H1 (cell line): ENCODE results near the gene SLAMF1. TPM values are rescaled to one million over a fixed set of nuclear protein-coding genes. Genes with fewer than 3 reads are reported as not detected.

Experiments
- BCL11A ChIP-seq, 2 experiments: IDR thresholded peaks; one replicate each; pipeline ENCODE4 v1.6.1; 2011; ENCODE audit warnings: low read depth in 2 of 2, low read length in 2 of 2, mild to moderate bottlenecking in 2 of 2
- BRCA1 ChIP-seq: IDR thresholded peaks from 2 replicates; pipeline ENCODE4 v1.6.1; 2012; ENCODE audit warnings: low read depth, low read length, improper control_type of control experiment
- EZH2 ChIP-seq: fragments of 200-600 bp; sonication (generic); IDR thresholded peaks from 2 replicates; pipeline ENCODE4 v1.7.1; 2012; ENCODE audit warnings: low read depth, mild to moderate bottlenecking, moderate library complexity, low read length, inconsistent platforms; ENCODE audit not compliant: severe bottlenecking
- HDAC6 ChIP-seq: IDR thresholded peaks from one replicate; pipeline ENCODE4 v1.7.1; 2012; ENCODE audit warnings: low read depth, mild to moderate bottlenecking, inconsistent platforms, low read length, moderate library complexity
- SP1 ChIP-seq: IDR thresholded peaks from 2 replicates; pipeline ENCODE4 v1.6.1; 2011; ENCODE audit warnings: low read depth, low read length
- ZNF274 ChIP-seq: IDR thresholded peaks from 2 replicates; pipeline ENCODE4 v1.7.0; 2012; ENCODE audit warnings: low read length, borderline replicate concordance; ENCODE audit errors: extremely low read depth
- polyA plus RNA-seq, 7 experiments: library from polyadenylated mRNA; depleted of rRNA in 3 of 7; stranded (reverse) in 5 of 7; unstranded in 2 of 7; fragments of >200 nt in 5 of 7; fragments of 200-250 nt in 2 of 7; gene quantifications; 1 replicate in 5 of 7; 2 replicates in 1 of 7; 4 replicates in 1 of 7; pipeline versions ENCODE4 v1.2.1 to v1.2.3, GENCODE V29; 2011 to 2013; ENCODE audit warnings: missing spikeins in 2 of 7, mixed read lengths in 2 of 7
- total RNA-seq: library from RNA; stranded (reverse); fragmentation: NEBNext Ultra II Directional; extraction: Animal tissue kit (Norgen Biotek cat#: 25700); gene quantifications from 2 replicates; pipeline ENCODE4 v1.2.1, GENCODE V29; 2021
- TF ChIP-seq, protein P1 (sequence below): fragments of 300-600 bp; sonication (generic); IDR thresholded peaks from 2 replicates; pipeline ENCODE4 v1.7.1; 2012; ENCODE audit warnings: low read length, moderate library complexity, mild to moderate bottlenecking, inconsistent platforms; ENCODE audit not compliant: insufficient replicate concordance

The SLAMF1 gene
- total and polyA plus RNA-seq, 2 of the 8 experiments (the other 6 are each of a cell fraction or from before 2014, with no cell fraction given), result not detected

DNA sequence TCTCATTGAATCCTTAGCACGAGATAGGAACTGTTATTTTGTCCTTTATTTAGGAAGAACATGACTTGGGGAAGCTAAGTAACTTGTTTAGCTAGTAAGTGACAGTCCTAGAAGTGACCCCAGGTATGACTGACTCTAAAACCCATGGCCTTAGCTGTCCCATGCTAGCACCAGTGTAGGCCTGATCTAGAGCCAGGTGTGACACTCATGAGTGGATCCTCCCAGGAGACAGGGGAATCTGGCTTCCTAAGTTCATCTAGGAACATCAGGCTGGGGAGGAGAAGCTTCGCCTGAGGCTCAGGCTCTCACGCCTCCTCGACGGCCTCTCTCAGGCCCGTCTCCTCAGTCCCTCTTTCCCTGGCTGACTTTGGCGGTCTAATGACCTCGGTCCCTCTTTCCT is 33.6 kb upstream of the SLAMF1 start (continued):
- TF ChIP-seq ZNF274, result no peak
- TF ChIP-seq, protein P1, sequence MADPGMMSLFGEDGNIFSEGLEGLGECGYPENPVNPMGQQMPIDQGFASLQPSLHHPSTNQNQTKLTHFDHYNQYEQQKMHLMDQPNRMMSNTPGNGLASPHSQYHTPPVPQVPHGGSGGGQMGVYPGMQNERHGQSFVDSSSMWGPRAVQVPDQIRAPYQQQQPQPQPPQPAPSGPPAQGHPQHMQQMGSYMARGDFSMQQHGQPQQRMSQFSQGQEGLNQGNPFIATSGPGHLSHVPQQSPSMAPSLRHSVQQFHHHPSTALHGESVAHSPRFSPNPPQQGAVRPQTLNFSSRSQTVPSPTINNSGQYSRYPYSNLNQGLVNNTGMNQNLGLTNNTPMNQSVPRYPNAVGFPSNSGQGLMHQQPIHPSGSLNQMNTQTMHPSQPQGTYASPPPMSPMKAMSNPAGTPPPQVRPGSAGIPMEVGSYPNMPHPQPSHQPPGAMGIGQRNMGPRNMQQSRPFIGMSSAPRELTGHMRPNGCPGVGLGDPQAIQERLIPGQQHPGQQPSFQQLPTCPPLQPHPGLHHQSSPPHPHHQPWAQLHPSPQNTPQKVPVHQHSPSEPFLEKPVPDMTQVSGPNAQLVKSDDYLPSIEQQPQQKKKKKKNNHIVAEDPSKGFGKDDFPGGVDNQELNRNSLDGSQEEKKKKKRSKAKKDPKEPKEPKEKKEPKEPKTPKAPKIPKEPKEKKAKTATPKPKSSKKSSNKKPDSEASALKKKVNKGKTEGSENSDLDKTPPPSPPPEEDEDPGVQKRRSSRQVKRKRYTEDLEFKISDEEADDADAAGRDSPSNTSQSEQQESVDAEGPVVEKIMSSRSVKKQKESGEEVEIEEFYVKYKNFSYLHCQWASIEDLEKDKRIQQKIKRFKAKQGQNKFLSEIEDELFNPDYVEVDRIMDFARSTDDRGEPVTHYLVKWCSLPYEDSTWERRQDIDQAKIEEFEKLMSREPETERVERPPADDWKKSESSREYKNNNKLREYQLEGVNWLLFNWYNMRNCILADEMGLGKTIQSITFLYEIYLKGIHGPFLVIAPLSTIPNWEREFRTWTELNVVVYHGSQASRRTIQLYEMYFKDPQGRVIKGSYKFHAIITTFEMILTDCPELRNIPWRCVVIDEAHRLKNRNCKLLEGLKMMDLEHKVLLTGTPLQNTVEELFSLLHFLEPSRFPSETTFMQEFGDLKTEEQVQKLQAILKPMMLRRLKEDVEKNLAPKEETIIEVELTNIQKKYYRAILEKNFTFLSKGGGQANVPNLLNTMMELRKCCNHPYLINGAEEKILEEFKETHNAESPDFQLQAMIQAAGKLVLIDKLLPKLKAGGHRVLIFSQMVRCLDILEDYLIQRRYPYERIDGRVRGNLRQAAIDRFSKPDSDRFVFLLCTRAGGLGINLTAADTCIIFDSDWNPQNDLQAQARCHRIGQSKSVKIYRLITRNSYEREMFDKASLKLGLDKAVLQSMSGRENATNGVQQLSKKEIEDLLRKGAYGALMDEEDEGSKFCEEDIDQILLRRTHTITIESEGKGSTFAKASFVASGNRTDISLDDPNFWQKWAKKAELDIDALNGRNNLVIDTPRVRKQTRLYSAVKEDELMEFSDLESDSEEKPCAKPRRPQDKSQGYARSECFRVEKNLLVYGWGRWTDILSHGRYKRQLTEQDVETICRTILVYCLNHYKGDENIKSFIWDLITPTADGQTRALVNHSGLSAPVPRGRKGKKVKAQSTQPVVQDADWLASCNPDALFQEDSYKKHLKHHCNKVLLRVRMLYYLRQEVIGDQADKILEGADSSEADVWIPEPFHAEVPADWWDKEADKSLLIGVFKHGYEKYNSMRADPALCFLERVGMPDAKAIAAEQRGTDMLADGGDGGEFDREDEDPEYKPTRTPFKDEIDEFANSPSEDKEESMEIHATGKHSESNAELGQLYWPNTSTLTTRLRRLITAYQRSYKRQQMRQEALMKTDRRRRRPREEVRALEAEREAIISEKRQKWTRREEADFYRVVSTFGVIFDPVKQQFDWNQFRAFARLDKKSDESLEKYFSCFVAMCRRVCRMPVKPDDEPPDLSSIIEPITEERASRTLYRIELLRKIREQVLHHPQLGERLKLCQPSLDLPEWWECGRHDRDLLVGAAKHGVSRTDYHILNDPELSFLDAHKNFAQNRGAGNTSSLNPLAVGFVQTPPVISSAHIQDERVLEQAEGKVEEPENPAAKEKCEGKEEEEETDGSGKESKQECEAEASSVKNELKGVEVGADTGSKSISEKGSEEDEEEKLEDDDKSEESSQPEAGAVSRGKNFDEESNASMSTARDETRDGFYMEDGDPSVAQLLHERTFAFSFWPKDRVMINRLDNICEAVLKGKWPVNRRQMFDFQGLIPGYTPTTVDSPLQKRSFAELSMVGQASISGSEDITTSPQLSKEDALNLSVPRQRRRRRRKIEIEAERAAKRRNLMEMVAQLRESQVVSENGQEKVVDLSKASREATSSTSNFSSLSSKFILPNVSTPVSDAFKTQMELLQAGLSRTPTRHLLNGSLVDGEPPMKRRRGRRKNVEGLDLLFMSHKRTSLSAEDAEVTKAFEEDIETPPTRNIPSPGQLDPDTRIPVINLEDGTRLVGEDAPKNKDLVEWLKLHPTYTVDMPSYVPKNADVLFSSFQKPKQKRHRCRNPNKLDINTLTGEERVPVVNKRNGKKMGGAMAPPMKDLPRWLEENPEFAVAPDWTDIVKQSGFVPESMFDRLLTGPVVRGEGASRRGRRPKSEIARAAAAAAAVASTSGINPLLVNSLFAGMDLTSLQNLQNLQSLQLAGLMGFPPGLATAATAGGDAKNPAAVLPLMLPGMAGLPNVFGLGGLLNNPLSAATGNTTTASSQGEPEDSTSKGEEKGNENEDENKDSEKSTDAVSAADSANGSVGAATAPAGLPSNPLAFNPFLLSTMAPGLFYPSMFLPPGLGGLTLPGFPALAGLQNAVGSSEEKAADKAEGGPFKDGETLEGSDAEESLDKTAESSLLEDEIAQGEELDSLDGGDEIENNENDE, result no peak
- TF ChIP-seq SP1, result no peak
- no peak for TF ChIP-seq EZH2
- no peak for TF ChIP-seq HDAC6
- TF ChIP-seq BCL11A (IDR thresholded peaks at IDR 0.05; ENCODE audit: low read depth in 2 of 2, low read length in 2 of 2), result no peak
- TF ChIP-seq BRCA1, result no peak
